ENCODE results near the gene NYAP1.
A peak's percentile ranks its signal among the peaks of the same experiment; 100 is the strongest.

Gene NYAP1

DNA sequence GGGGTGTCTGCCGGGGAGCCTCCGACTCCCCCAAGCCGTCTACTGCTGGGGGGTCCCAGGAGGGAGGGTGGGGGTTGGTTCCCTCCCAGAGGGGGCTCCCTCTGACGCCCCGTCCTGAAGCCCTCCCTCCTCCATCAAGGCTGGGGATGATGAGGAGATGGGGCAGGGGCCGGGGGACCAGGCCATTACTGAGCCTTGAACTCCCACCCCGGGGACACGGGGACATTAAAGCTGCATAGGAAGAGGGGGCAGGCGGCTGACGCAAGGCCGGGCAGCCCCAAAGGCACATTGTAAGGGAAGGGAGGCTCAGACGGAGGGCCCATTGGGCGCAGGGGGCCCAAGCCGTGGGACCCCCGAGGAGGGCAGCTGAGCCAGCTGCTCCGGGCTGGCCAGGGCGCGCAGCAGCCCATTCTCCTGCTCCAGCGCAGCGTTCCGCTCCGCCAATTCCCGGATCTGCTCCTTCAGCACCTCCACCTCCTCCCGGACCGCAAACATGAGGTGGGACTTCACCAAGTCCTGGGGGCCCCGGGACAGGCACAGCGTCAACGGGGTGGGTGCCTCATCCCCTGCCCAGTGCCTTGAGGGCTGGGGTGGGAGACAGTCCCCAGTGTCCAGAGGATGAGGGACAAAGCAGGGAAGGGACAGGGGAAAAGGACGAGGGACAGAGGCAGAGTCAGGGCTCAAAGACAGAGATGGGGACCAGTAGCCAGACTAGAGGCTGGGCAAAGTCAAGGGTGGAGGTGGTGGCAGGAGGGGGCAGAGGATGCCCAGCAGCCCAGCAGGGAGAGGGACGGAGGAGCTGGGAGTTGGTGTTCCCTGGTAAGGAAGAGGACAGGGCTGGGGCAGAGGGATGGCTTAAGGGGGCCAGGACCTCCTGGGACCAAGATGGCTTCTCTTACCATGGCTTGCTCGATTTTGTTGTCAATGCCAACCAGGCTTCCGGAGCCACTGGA lies 16.8 kb upstream of the NYAP1 start:
- no peak overlapping the region for H4K91ac ChIP-seq (ENCODE audit: low read depth, low read length, poor library complexity)
- H3K4me3 ChIP-seq (ENCODE audit: low read length in 2 of 2): no peak overlapping the region
- DNase-seq (ENCODE audit: low spot score): no peak
- H3K36me3 ChIP-seq (replicated peaks in 1 of 2; ENCODE audit: control insufficient read depth in 2 of 2, insufficient read depth in 2 of 2, low read length in 2 of 2): peaks cover 5 to 23% of the 10 kb centered on the region in 2 donors
- H2BK5ac ChIP-seq (ENCODE audit: low read length): no peak overlapping the region
- H2BK12ac ChIP-seq (ENCODE audit: low read length): no peak overlapping the region
- H3K4me1 ChIP-seq (ENCODE audit: control insufficient read depth in 2 of 2, insufficient read depth in 1 of 2, low read depth in 1 of 2, low read length in 2 of 2): peaks cover 4% of the 10 kb centered on the region in 2 donors
- H4K8ac ChIP-seq (ENCODE audit: low read depth, low read length): peak overlapping the region; percentile 23
- H3K23ac ChIP-seq (ENCODE audit: low read depth, low read length, poor library complexity): no peak overlapping the region
- H3K4me2 ChIP-seq (ENCODE audit: insufficient read depth, low read length, poor library complexity, severe bottlenecking): no peak overlapping the region
- no peaks in the 10 kb centered on the region for H3K27me3 ChIP-seq (ENCODE audit: control insufficient read depth in 3 of 3, insufficient read depth in 3 of 3, low read depth in 1 of 3, low read length in 3 of 3)
- H2AK5ac ChIP-seq (ENCODE audit: low read depth, low read length): peak overlapping the region; percentile 13
- H2BK15ac ChIP-seq (ENCODE audit: low read length): no peak overlapping the region
- H3K9me3 ChIP-seq (replicated peaks in 1 of 2; ENCODE audit: control insufficient read depth in 2 of 2, insufficient read depth in 1 of 2, low read depth in 1 of 2, low read length in 2 of 2): no peaks in the 10 kb centered on the region
- H3K18ac ChIP-seq (ENCODE audit: low read length): no peak overlapping the region
- H2BK120ac ChIP-seq (ENCODE audit: low read depth, low read length): no peak overlapping the region
- H3K27ac ChIP-seq (replicated peaks; ENCODE audit: low read length): no peak overlapping the region
- WGBS, 2 donors (ENCODE audit: extremely low coverage in 2 of 2, insufficient read length in 2 of 2, insufficient replicate concordance in 1 of 2): no CpG with 5 or more reads among the region's 32 CpGs
- H3K4ac ChIP-seq (ENCODE audit: low read length): peak overlapping the region; percentile 27
- no peak overlapping the region for H3K9ac ChIP-seq (ENCODE audit: low read depth, low read length, poor library complexity)
- H2AFZ ChIP-seq (ENCODE audit: low read length): no peak overlapping the region
- H3K14ac ChIP-seq (ENCODE audit: low read length): no peak overlapping the region
- no peaks in the 10 kb centered on the region for H3K79me1 ChIP-seq (ENCODE audit: low read depth, low read length)

DNA sequence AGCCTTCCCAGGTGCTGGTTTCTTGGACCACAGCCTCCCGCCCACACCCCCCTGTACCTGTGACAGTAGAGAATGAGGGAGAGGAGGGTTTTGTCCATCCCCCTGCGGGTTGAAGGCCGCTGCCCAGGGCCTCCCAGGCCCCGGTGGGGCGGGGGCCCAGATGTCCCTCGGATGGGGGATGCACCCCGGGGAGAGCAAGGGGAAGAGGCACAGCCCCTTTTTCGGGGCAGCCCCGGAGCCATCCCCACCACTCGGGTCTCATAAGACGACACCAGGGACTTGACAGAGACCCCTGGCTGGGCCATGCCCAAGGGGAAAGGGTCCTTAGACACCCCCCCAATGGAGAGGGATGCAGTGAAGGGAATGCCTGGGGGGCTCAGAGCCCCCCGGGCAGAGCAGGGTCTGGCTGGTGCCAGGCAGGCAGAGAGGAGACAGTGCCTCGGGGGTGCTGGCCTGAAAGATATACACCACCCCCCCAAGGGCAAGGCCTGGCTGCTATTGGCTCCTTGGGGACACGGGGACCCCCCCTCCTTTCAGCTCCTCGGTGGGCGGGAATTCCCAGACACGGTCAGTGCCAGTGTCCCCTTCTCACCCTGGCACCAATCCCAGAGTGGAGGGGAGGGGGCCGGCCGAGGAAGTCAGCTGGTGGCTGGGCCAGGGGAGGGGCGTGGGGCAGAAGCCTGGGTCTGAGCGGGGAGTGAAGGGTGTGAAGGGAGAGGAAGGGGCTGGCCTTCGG lies 15.9 kb upstream of the NYAP1 start:
- DNase-seq (ENCODE audit: low spot score): no peak

DNA sequence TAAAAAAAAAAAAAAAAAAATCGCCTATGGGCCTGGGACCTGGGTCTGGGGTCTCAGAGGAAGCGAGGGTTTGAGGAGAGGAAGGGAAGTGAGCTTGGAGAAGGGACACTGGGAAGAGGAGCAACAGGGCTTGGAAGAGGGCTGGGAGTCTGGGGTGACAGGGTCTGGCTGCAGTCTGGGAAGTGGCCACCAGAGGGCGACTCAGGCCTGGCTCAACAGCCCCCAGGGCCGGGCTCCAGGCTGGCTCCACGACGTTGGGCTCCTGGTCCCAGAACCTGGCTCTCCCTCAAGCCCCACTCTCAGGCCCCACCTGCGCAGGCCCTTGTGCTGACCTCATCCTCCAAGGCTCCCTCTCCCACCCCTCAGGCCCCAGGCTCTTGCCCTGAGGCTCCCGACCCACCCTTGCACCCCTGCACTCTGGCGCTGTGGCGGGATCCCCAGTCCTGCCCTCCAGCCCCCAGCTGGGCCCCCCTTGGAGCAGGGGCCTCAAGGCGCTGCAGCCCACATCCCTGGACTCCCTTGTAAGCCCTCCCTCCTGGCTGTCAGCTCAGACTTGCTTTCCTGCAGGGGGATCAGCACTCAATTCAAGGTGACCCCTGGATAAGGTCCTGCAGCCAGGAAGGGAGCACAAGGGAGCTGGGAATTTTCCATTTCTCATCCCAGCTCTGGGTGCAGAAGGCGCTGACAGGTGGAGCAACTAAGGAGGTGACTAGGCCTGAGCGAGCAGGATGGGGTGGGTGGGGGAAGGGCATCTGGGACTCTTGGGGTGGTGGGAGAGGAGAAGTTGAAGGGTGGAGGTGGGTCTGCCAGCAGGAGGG lies 14.3 kb upstream of the NYAP1 start:
- DNase-seq (ENCODE audit: low spot score): peak; percentile 77
- H2AK5ac ChIP-seq (ENCODE audit: low read depth, low read length): peak overlapping the region; percentile 88
- H3K14ac ChIP-seq (ENCODE audit: low read length): peak overlapping the region; percentile 56
- H3K9ac ChIP-seq (ENCODE audit: low read depth, low read length, poor library complexity): peak overlapping the region; percentile 44
- H3K27me3 ChIP-seq (ENCODE audit: control insufficient read depth in 3 of 3, insufficient read depth in 3 of 3, low read depth in 1 of 3, low read length in 3 of 3): no peaks in the 10 kb centered on the region
- no peak overlapping the region for H2BK15ac ChIP-seq (ENCODE audit: low read length)
- H3K18ac ChIP-seq (ENCODE audit: low read length): peak overlapping the region; percentile 93
- H3K4me1 ChIP-seq (ENCODE audit: control insufficient read depth in 2 of 2, insufficient read depth in 1 of 2, low read depth in 1 of 2, low read length in 2 of 2): peaks cover 4% of the 10 kb centered on the region in 2 donors
- H3K4ac ChIP-seq (ENCODE audit: low read length): no peak overlapping the region
- peaks cover 7 to 42% of the 10 kb centered on the region in 2 donors for H3K36me3 ChIP-seq (replicated peaks in 1 of 2; ENCODE audit: control insufficient read depth in 2 of 2, insufficient read depth in 2 of 2, low read length in 2 of 2)
- peaks cover 1% of the 10 kb centered on the region for H3K79me1 ChIP-seq (ENCODE audit: low read depth, low read length)
- H3K9me3 ChIP-seq (replicated peaks in 1 of 2; ENCODE audit: control insufficient read depth in 2 of 2, insufficient read depth in 1 of 2, low read depth in 1 of 2, low read length in 2 of 2): no peaks in the 10 kb centered on the region
- no peak overlapping the region for H3K4me3 ChIP-seq (ENCODE audit: low read length in 2 of 2)
- peak overlapping the region; percentile 41 for H2BK12ac ChIP-seq (ENCODE audit: low read length)
- H4K91ac ChIP-seq (ENCODE audit: low read depth, low read length, poor library complexity): no peak overlapping the region
- WGBS, 2 donors (ENCODE audit: extremely low coverage in 2 of 2, insufficient read length in 2 of 2, insufficient replicate concordance in 1 of 2): no CpG with 5 or more reads among the region's 13 CpGs
- H2BK5ac ChIP-seq (ENCODE audit: low read length): peak overlapping the region; percentile 66
- H2BK120ac ChIP-seq (ENCODE audit: low read depth, low read length): no peak overlapping the region
- H3K23ac ChIP-seq (ENCODE audit: low read depth, low read length, poor library complexity): peak overlapping the region; percentile 89
- no peak overlapping the region for H3K27ac ChIP-seq (replicated peaks; ENCODE audit: low read length)
- no peak overlapping the region for H3K4me2 ChIP-seq (ENCODE audit: insufficient read depth, low read length, poor library complexity, severe bottlenecking)
- peak overlapping the region; percentile 43 for H4K8ac ChIP-seq (ENCODE audit: low read depth, low read length)
- no peak overlapping the region for H2AFZ ChIP-seq (ENCODE audit: low read length)

More for the DNA sequence above, 15.9 kb upstream of the NYAP1 start:
- Histone ChIP-seq H3K9me3 (replicated peaks in 1 of 2; ENCODE audit: control insufficient read depth in 2 of 2, insufficient read depth in 1 of 2, low read depth in 1 of 2, low read length in 2 of 2) (no peaks in the 10 kb centered on the region), H3K4me1 (ENCODE audit: control insufficient read depth in 2 of 2, insufficient read depth in 1 of 2, low read depth in 1 of 2, low read length in 2 of 2) (peaks cover 4% of the 10 kb centered on the region in 2 donors), H2AK5ac (ENCODE audit: low read depth, low read length) (peak overlapping the region; percentile 5), H2AFZ (ENCODE audit: low read length) (no peak overlapping the region), H3K27me3 (ENCODE audit: control insufficient read depth in 3 of 3, insufficient read depth in 3 of 3, low read depth in 1 of 3, low read length in 3 of 3) (no peaks in the 10 kb centered on the region), H2BK15ac (ENCODE audit: low read length) (no peak overlapping the region), H3K79me1 (ENCODE audit: low read depth, low read length) (peaks cover 1% of the 10 kb centered on the region), H3K9ac (ENCODE audit: low read depth, low read length, poor library complexity) (no peak overlapping the region), H2BK120ac (ENCODE audit: low read depth, low read length) (no peak overlapping the region), H3K23ac (ENCODE audit: low read depth, low read length, poor library complexity) (no peak overlapping the region), H2BK12ac (ENCODE audit: low read length) (no peak overlapping the region), H4K91ac (ENCODE audit: low read depth, low read length, poor library complexity) (no peak overlapping the region), H3K27ac (replicated peaks; ENCODE audit: low read length) (no peak overlapping the region), H3K36me3 (replicated peaks in 1 of 2; ENCODE audit: control insufficient read depth in 2 of 2, insufficient read depth in 2 of 2, low read length in 2 of 2) (peaks cover 5 to 29% of the 10 kb centered on the region in 2 donors), H3K4me3 (ENCODE audit: low read length in 2 of 2) (no peak overlapping the region), H3K4me2 (ENCODE audit: insufficient read depth, low read length, poor library complexity, severe bottlenecking) (no peak overlapping the region), H3K14ac (ENCODE audit: low read length) (no peak overlapping the region), H4K8ac (ENCODE audit: low read depth, low read length) (peak overlapping the region; percentile 23), H2BK5ac (ENCODE audit: low read length) (no peak overlapping the region), H3K4ac (ENCODE audit: low read length) (no peak overlapping the region), H3K18ac (ENCODE audit: low read length) (no peak overlapping the region)
- WGBS, 2 donors (ENCODE audit: extremely low coverage in 2 of 2, insufficient read length in 2 of 2, insufficient replicate concordance in 1 of 2): no CpG with 5 or more reads among the region's 22 CpGs
